Upper lobe of left lung (tissue), 4 donors: ENCODE results near the gene ABCA8.

Experiments used
- EP300 ChIP-seq, 4 donors: sonication (generic); formaldehyde crosslinking; IDR thresholded peaks; one replicate each; pipeline ENCODE4 v1.5.1; 2017; ENCODE audit warnings: antibody characterized with exemption in 4 of 4, control low read depth in 2 of 4
- POLR2A ChIP-seq, 4 donors: fragments of 450-650 bp; IDR thresholded peaks; one replicate each; pipeline ENCODE4 v1.5.1; 2016 to 2017; ENCODE audit warnings: antibody characterized with exemption in 4 of 4, mild to moderate bottlenecking in 2 of 4
- POLR2AphosphoS5 ChIP-seq, 2 donors: sonication (generic); formaldehyde crosslinking; IDR thresholded peaks; one replicate each; pipeline ENCODE4 v1.5.1; 2017; ENCODE audit warnings: antibody characterized with exemption in 2 of 2
- TF ChIP-seq, protein P1 (sequence below), 6 experiments: fragments of 450-650 bp in 4 of 6; fragments of 200-600 bp in 2 of 6; sonication (generic) in 2 of 6; IDR thresholded peaks; one replicate each; pipeline ENCODE4 v1.5.1; 2016 to 2019; ENCODE audit warnings: antibody characterized with exemption in 6 of 6

DNA sequence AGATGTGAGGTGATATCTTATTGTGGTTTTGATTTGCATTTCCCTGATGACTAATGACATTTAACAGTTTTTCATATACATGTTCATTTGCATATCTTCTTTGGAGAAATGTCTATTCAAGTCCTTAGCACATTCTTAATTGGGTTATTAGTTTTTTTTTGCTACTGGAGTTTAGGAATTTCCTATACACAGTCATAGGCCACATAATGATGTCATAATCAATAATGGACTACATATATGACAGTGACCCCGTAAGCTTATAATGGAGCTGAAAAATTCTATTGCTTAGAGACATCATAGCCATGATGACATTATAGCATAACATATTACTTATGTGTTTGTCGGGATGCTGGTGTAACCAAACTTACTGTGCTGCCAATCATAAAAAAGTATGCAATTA, 83.7 kb downstream of the ABCA8 start:
- TF ChIP-seq, protein P1, sequence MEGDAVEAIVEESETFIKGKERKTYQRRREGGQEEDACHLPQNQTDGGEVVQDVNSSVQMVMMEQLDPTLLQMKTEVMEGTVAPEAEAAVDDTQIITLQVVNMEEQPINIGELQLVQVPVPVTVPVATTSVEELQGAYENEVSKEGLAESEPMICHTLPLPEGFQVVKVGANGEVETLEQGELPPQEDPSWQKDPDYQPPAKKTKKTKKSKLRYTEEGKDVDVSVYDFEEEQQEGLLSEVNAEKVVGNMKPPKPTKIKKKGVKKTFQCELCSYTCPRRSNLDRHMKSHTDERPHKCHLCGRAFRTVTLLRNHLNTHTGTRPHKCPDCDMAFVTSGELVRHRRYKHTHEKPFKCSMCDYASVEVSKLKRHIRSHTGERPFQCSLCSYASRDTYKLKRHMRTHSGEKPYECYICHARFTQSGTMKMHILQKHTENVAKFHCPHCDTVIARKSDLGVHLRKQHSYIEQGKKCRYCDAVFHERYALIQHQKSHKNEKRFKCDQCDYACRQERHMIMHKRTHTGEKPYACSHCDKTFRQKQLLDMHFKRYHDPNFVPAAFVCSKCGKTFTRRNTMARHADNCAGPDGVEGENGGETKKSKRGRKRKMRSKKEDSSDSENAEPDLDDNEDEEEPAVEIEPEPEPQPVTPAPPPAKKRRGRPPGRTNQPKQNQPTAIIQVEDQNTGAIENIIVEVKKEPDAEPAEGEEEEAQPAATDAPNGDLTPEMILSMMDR (IDR thresholded peaks at IDR 0.05): no peak
- TF ChIP-seq POLR2A (IDR thresholded peaks at IDR 0.05) (no peak), EP300 (IDR thresholded peaks at IDR 0.05) (no peak), POLR2AphosphoS5 (IDR thresholded peaks at IDR 0.05) (no peak)
